OCI-LY1 (cell line): ENCODE measurements around the gene UNC13D.

Experiments used
- H2AFZ ChIP-seq: fragments of 200-600 bp; sonication (generic), shearing (Covaris generic); 2 replicates; pipeline ENCODE4 v1.6.0; 2014; ENCODE audit warnings: antibody characterized with exemption, mild to moderate bottlenecking, low read length
- H3F3A ChIP-seq: fragments of 200-600 bp; sonication (generic), shearing (Covaris generic); 2 replicates; pipeline ENCODE4 v1.6.0; 2014; ENCODE audit warnings: mild to moderate bottlenecking, antibody characterized with exemption, low read length, moderate library complexity; ENCODE audit not compliant: insufficient read depth
- H3K27ac ChIP-seq: fragments of 200-600 bp; sonication (generic); 2 replicates; pipeline ENCODE4 v1.5.1; 2014; ENCODE audit warnings: low read length, mixed run types, mild to moderate bottlenecking, low read depth; ENCODE audit not compliant: poor library complexity, severe bottlenecking
- H3K27me3 ChIP-seq: fragments of 200-600 bp; sonication (generic); 2 replicates; pipeline ENCODE4 v1.6.0; 2014; ENCODE audit warnings: antibody characterized with exemption, mild to moderate bottlenecking, low read length, moderate library complexity; ENCODE audit not compliant: insufficient read depth
- H3K36me3 ChIP-seq: fragments of 200-600 bp; sonication (generic); 2 replicates; pipeline ENCODE4 v1.6.1; 2014; ENCODE audit warnings: mild to moderate bottlenecking, antibody characterized with exemption, low read length, moderate library complexity, mixed read lengths; ENCODE audit not compliant: insufficient read depth
- H3K4me1 ChIP-seq: fragments of 200-600 bp; sonication (generic); 2 replicates; pipeline ENCODE4 v1.5.1; 2014; ENCODE audit warnings: mild to moderate bottlenecking, low read length, moderate library complexity; ENCODE audit not compliant: insufficient read depth, severe bottlenecking
- H3K4me2 ChIP-seq: fragments of 200-600 bp; sonication (generic), shearing (Covaris generic); 2 replicates; pipeline ENCODE4 v1.6.1; 2014; ENCODE audit warnings: low read length
- H3K4me3 ChIP-seq: fragments of 200-600 bp; sonication (generic); 2 replicates; pipeline ENCODE4 v1.5.1; 2014; ENCODE audit warnings: low read length, low read depth, mild to moderate bottlenecking, mixed read lengths; ENCODE audit not compliant: poor library complexity, severe bottlenecking
- H3K79me2 ChIP-seq: fragments of 200-600 bp; shearing (Covaris generic); 2 replicates; pipeline ENCODE4 v1.6.1; 2016; ENCODE audit warnings: mixed run types, low read length, mixed read lengths; ENCODE audit not compliant: insufficient read depth
- H3K9ac ChIP-seq: fragments of 200-600 bp; sonication (generic), shearing (Covaris generic); 2 replicates; pipeline ENCODE4 v1.6.1; 2014; ENCODE audit warnings: mild to moderate bottlenecking, low read length, mixed read lengths
- H3K9me2 ChIP-seq: fragments of 200-600 bp; sonication (generic), shearing (Covaris generic); 2 replicates; pipeline ENCODE4 v1.6.1; 2014; ENCODE audit warnings: low read depth, mild to moderate bottlenecking, low read length, mixed read lengths
- H3K9me3 ChIP-seq: fragments of 200-600 bp; shearing (Covaris generic); 2 replicates; pipeline ENCODE4 v1.6.1; 2014; ENCODE audit warnings: low read length, mixed read lengths
- H4K20me1 ChIP-seq: fragments of 200-600 bp; sonication (generic), shearing (Covaris generic); 2 replicates; pipeline ENCODE4 v1.6.0; 2016; ENCODE audit warnings: mild to moderate bottlenecking, low read length; ENCODE audit not compliant: insufficient read depth
- EZH2 ChIP-seq: fragments of 200-600 bp; sonication (generic), shearing (Covaris generic); IDR thresholded peaks from 2 replicates; pipeline ENCODE4 v1.8.0; 2017; ENCODE audit warnings: borderline replicate concordance, mixed run types, mild to moderate bottlenecking, antibody characterized with exemption, low read length, moderate library complexity, mixed read lengths
- TF ChIP-seq, protein P1 (sequence below): fragments of 200-600 bp; sonication (generic), shearing (Covaris generic); IDR thresholded peaks from 2 replicates; pipeline ENCODE4 v1.5.1; 2017; ENCODE audit warnings: mild to moderate bottlenecking, antibody characterized with exemption, low read length, moderate library complexity, mixed read lengths

The UNC13D gene

GRCh38 chr17:75834279-75834920 lies 9.8 kb downstream of the UNC13D start:
- H3K4me1 ChIP-seq = peaks cover 27% of the 10 kb centered on the region
- H3K4me2 ChIP-seq = no peak overlapping the region
- no peak overlapping the region for H2AFZ ChIP-seq
- no peaks in the 10 kb centered on the region for H3K79me2 ChIP-seq
- H3K4me3 ChIP-seq = no peak overlapping the region
- no peaks in the 10 kb centered on the region for H3K9me2 ChIP-seq
- H3K36me3 ChIP-seq = no peaks in the 10 kb centered on the region
- no peak overlapping the region for H3K9ac ChIP-seq
- no peaks in the 10 kb centered on the region for H3F3A ChIP-seq
- H3K27me3 ChIP-seq = 0 out of 2 replicates have a peak, but pooled peaks cover 5% of the 10 kb centered on the region
- H3K9me3 ChIP-seq = no peaks in the 10 kb centered on the region
- H3K27ac ChIP-seq = no peak overlapping the region
- no peaks in the 10 kb centered on the region for H4K20me1 ChIP-seq
- TF ChIP-seq EZH2 = no peak
- TF ChIP-seq, protein P1, sequence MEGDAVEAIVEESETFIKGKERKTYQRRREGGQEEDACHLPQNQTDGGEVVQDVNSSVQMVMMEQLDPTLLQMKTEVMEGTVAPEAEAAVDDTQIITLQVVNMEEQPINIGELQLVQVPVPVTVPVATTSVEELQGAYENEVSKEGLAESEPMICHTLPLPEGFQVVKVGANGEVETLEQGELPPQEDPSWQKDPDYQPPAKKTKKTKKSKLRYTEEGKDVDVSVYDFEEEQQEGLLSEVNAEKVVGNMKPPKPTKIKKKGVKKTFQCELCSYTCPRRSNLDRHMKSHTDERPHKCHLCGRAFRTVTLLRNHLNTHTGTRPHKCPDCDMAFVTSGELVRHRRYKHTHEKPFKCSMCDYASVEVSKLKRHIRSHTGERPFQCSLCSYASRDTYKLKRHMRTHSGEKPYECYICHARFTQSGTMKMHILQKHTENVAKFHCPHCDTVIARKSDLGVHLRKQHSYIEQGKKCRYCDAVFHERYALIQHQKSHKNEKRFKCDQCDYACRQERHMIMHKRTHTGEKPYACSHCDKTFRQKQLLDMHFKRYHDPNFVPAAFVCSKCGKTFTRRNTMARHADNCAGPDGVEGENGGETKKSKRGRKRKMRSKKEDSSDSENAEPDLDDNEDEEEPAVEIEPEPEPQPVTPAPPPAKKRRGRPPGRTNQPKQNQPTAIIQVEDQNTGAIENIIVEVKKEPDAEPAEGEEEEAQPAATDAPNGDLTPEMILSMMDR = no peak

GRCh38 chr17:75832652-75833400 lies 11.4 kb downstream of the UNC13D start:
- Histone ChIP-seq H3K4me2 (peak overlapping the region; percentile 51), H4K20me1 (no peaks in the 10 kb centered on the region), H3K36me3 (no peaks in the 10 kb centered on the region), H3F3A (no peaks in the 10 kb centered on the region), H3K27ac (peak overlapping the region; percentile 28), H3K9me3 (no peaks in the 10 kb centered on the region), H3K4me3 (peak overlapping the region; percentile 35), H3K27me3 (0 out of 2 replicates have a peak, but pooled peaks cover 5% of the 10 kb centered on the region), H3K4me1 (peaks cover 38% of the 10 kb centered on the region), H3K9me2 (no peaks in the 10 kb centered on the region), H3K9ac (peak overlapping the region; percentile 44; the same call in 1 of the 2 replicates), H2AFZ (no peak overlapping the region), H3K79me2 (no peaks in the 10 kb centered on the region)
- TF ChIP-seq, protein P1 = no peak
- no peak for TF ChIP-seq EZH2

- H3K27ac ChIP-seq = peak overlapping the region; percentile 28
- H3K4me2 ChIP-seq = peak overlapping the region; percentile 51
- H2AFZ ChIP-seq = no peak overlapping the region
- no peaks in the 10 kb centered on the region for H3K9me2 ChIP-seq
- peak overlapping the region; percentile 35 for H3K4me3 ChIP-seq
- peaks cover 45% of the 10 kb centered on the region for H3K4me1 ChIP-seq
- no peaks in the 10 kb centered on the region for H4K20me1 ChIP-seq
- 0 out of 2 replicates have a peak, but pooled peaks cover 5% of the 10 kb centered on the region for H3K27me3 ChIP-seq
- no peak for TF ChIP-seq EZH2
- TF ChIP-seq, protein P1 = no peak
- H3K36me3 ChIP-seq = no peaks in the 10 kb centered on the region
- no peaks in the 10 kb centered on the region for H3K79me2 ChIP-seq
- H3F3A ChIP-seq = no peaks in the 10 kb centered on the region
- no peaks in the 10 kb centered on the region for H3K9me3 ChIP-seq
- H3K9ac ChIP-seq = peak overlapping the region; percentile 44; the same call in 1 of the 2 replicates
Observed at GRCh38 chr17:75832164-75832651, 12.0 kb downstream of the UNC13D start.
